HepG2 (cell line): ENCODE data around the gene BMPER. TPM values are rescaled to one million over a fixed set of nuclear protein-coding genes. Genes with fewer than 3 reads are reported as not detected.

Experiments used
- ATAC-seq: fragments of 200-7000 bp; cut with Tn5 transposase; 3 replicates; pipeline ENCODE4 v1.9.1; 2020; ENCODE audit warnings: mild to moderate bottlenecking, moderate library complexity
- BruUV-seq: library from RNA; stranded (reverse); fragments of 400-500 nt; replicated peaks from 2 replicates; lab custom pipeline; 2021; lab: Mats Ljungman, UMichigan
- CTCF ChIA-PET: fragments of 300-600 bp; formaldehyde crosslinking; extraction: SDS; loops from one replicate; lab custom pipeline; 2021; ENCODE audit warnings: low total read pairs, inconsistent platforms, low intra/inter-chr PET ratio; lab: Yijun Ruan, JAX
- POLR2A ChIA-PET: fragments of 350-600 bp; sonication (Branson Sonifier 250); formaldehyde crosslinking; loops from one replicate; lab custom pipeline; 2020; ENCODE audit warnings: antibody characterized with exemption, inconsistent platforms; lab: Yijun Ruan, JAX
- DNase-seq: peaks from one replicate; pipeline ENCODE4 v3.0.0-alpha.2; 2015; ENCODE audit warnings: low spot score
- FAIRE-seq: peaks from 3 replicates; lab custom pipeline; 2011; peaks lifted over from hg19 to GRCh38; lab: Jason Lieb, UNC
- H2AFZ ChIP-seq: one replicate; pipeline ENCODE4 v1.6.1; 2011; ENCODE audit warnings: low read length, inconsistent platforms
- H3K27ac ChIP-seq: fragments of 300-600 bp; 3 replicates; pipeline ENCODE4 v1.8.0; 2011; ENCODE audit warnings: mixed run types, mild to moderate bottlenecking, mixed read lengths, low read length, inconsistent platforms; ENCODE audit not compliant: insufficient read depth; ENCODE audit errors: extremely low read length
- H3K27me3 ChIP-seq, 2 experiments: fragments of 200-600 bp in 1 of 2; 2 replicates in 1 of 2; 3 replicates in 1 of 2; pipeline versions ENCODE4 v1.6.0 to v1.8.0; 2011; ENCODE audit warnings: low read length in 2 of 2, mild to moderate bottlenecking in 2 of 2, moderate library complexity in 2 of 2, inconsistent platforms in 1 of 2; ENCODE audit not compliant: insufficient read depth in 2 of 2, control insufficient read depth in 1 of 2
- H3K36me3 ChIP-seq, 2 experiments: fragments of 200-600 bp in 1 of 2; replicated peaks in 1 of 2; 2 replicates in 1 of 2; 3 replicates in 1 of 2; pipeline versions ENCODE4 v1.5.1 to v1.8.0; 2011; ENCODE audit warnings: low read length in 2 of 2, inconsistent platforms in 1 of 2; ENCODE audit not compliant: insufficient read depth in 2 of 2, control insufficient read depth in 1 of 2
- H3K4me1 ChIP-seq: 2 replicates; pipeline ENCODE4 v1.5.1; 2012; ENCODE audit warnings: low read length, inconsistent platforms; ENCODE audit not compliant: insufficient read depth
- H3K4me2 ChIP-seq: 2 replicates; pipeline ENCODE4 v1.6.0; 2011; ENCODE audit warnings: low read depth, low read length, inconsistent platforms
- H3K4me3 ChIP-seq, 3 experiments: fragments of 200-600 bp in 1 of 3; sonication (generic), shearing (Covaris generic) in 1 of 3; replicated peaks in 1 of 3; 2 replicates each; pipeline ENCODE4 v1.5.1; 2011 to 2016; ENCODE audit warnings: low read length in 3 of 3, inconsistent platforms in 2 of 3, low read depth in 2 of 3, mild to moderate bottlenecking in 2 of 3, control low read depth in 1 of 3, mixed read lengths in 1 of 3; ENCODE audit not compliant: insufficient read depth in 1 of 3
- H3K79me2 ChIP-seq: one replicate; pipeline ENCODE4 v1.6.1; 2011; ENCODE audit warnings: low read length, inconsistent platforms; ENCODE audit not compliant: insufficient read depth
- H3K9ac ChIP-seq: 2 replicates; pipeline ENCODE4 v1.6.0; 2011; ENCODE audit warnings: mild to moderate bottlenecking, low read depth, low read length, inconsistent platforms; ENCODE audit not compliant: insufficient read depth
- H3K9me3 ChIP-seq: 2 replicates; pipeline ENCODE4 v1.5.1; 2012; ENCODE audit warnings: mild to moderate bottlenecking, low read length
- H4K20me1 ChIP-seq: 2 replicates; pipeline ENCODE4 v1.6.0; 2011; ENCODE audit warnings: inconsistent platforms, mild to moderate bottlenecking, low read length, moderate library complexity; ENCODE audit not compliant: insufficient read depth
- REPIN1 ChIP-seq: sonication (generic); formaldehyde crosslinking; IDR thresholded peaks from 2 replicates; pipeline ENCODE4 v1.8.0; 2022; ENCODE audit warnings: missing genetic modification reagents, low read depth, mild to moderate bottlenecking, borderline replicate concordance
- SOX5 ChIP-seq: IDR thresholded peaks from 2 replicates; pipeline ENCODE4 v1.6.1; 2016; ENCODE audit warnings: borderline replicate concordance
- SOX6 ChIP-seq, 2 experiments: fragments of 450-650 bp in 1 of 2; sonication (generic) in 1 of 2; formaldehyde crosslinking in 1 of 2; IDR thresholded peaks; 2 replicates each; pipeline versions ENCODE4 v1.4.0 to v1.6.1; 2017 to 2020; ENCODE audit warnings: antibody characterized with exemption in 1 of 2, mild to moderate bottlenecking in 1 of 2, missing genetic modification reagents in 1 of 2
- SP140L ChIP-seq: sonication (generic); formaldehyde crosslinking; IDR thresholded peaks from 2 replicates; pipeline ENCODE4 v1.4.0; 2020; ENCODE audit warnings: missing genetic modification reagents, borderline replicate concordance
- TAF1 ChIP-seq: sonication (generic); formaldehyde crosslinking; IDR thresholded peaks from 2 replicates; pipeline ENCODE4 v1.4.0; 2020; ENCODE audit warnings: missing genetic modification reagents
- TMF1 ChIP-seq: sonication (generic); formaldehyde crosslinking; IDR thresholded peaks from 2 replicates; pipeline ENCODE4 v1.8.1; 2022; ENCODE audit warnings: low read depth, missing genetic modification reagents
- ZNF724P ChIP-seq: sonication (generic); formaldehyde crosslinking; IDR thresholded peaks from 2 replicates; pipeline ENCODE4 v1.8.0; 2022; ENCODE audit warnings: missing genetic modification reagents, borderline replicate concordance
- WGBS: methylation state at CpG from one replicate; pipeline ENCODE4 v1.1.6; 2017; ENCODE audit warnings: low lambda C conversion rate; 5-methylcytosine and 5-hydroxymethylcytosine counted together
- in situ Hi-C: cut with HindIII; loops from 2 replicates; pipeline ENCODE4 v1.10.0; 2017; ENCODE audit warnings: low pct_unique_long_range_greater_than_20kb; ENCODE audit not compliant: extremely low pct_ligation_motif_present
- intact Hi-C: fragments of 100-400 bp; cut with micrococcal nuclease; formaldehyde crosslinking; loops from one replicate; pipeline ENCODE4 v1.10.0; 2022; ENCODE audit not compliant: unreplicated experiment
- polyA plus RNA-seq, 8 experiments: library from polyadenylated mRNA; depleted of rRNA in 3 of 8; stranded (reverse) in 7 of 8; unstranded in 1 of 8; fragments of >200 nt; fragmentation: Illumina TruSeq in 4 of 8; extraction: Trizol in 4 of 8; gene quantifications; 2 replicates each; pipeline versions ENCODE4 v1.2.1 to v1.2.3, GENCODE V29; 2011 to 2016; ENCODE audit warnings: low read depth in 4 of 8, missing spikeins in 1 of 8, mixed read lengths in 1 of 8; ENCODE audit not compliant: insufficient read depth in 1 of 8
- total RNA-seq, 5 experiments: library from RNA; depleted of rRNA; stranded (reverse); fragments of >200 nt; fragmentation: Illumina TruSeq; extraction: Trizol; gene quantifications; 2 replicates each; pipeline ENCODE4 v1.2.3, GENCODE V29; 2016; ENCODE audit warnings: low read depth in 1 of 5
- TF ChIP-seq, protein P1 (sequence below), 2 experiments: sonication (generic) in 1 of 2; formaldehyde crosslinking in 1 of 2; IDR thresholded peaks; 2 replicates each; pipeline versions ENCODE4 v1.6.1 to v1.9.0; 2014 to 2022; ENCODE audit warnings: antibody characterized with exemption in 1 of 2, borderline replicate concordance in 1 of 2, inconsistent platforms in 1 of 2, low read depth in 1 of 2, missing genetic modification reagents in 1 of 2
- TF ChIP-seq, protein P2 (sequence below): sonication (generic); formaldehyde crosslinking; IDR thresholded peaks from 2 replicates; pipeline ENCODE4 v1.4.0; 2020; ENCODE audit warnings: missing genetic modification reagents, borderline replicate concordance
- TF ChIP-seq, protein P3 (sequence below): sonication (generic); formaldehyde crosslinking; IDR thresholded peaks from 2 replicates; pipeline ENCODE4 v1.4.0; 2020; ENCODE audit warnings: missing genetic modification reagents
- TF ChIP-seq, protein P4 (sequence below): fragments of 450-650 bp; IDR thresholded peaks from 2 replicates; pipeline ENCODE4 v1.6.1; 2016

The BMPER gene
- total and polyA plus RNA-seq, 2 of the 13 experiments (the other 11 are each of a cell fraction or from before 2014, with no cell fraction given): not detected

DNA sequence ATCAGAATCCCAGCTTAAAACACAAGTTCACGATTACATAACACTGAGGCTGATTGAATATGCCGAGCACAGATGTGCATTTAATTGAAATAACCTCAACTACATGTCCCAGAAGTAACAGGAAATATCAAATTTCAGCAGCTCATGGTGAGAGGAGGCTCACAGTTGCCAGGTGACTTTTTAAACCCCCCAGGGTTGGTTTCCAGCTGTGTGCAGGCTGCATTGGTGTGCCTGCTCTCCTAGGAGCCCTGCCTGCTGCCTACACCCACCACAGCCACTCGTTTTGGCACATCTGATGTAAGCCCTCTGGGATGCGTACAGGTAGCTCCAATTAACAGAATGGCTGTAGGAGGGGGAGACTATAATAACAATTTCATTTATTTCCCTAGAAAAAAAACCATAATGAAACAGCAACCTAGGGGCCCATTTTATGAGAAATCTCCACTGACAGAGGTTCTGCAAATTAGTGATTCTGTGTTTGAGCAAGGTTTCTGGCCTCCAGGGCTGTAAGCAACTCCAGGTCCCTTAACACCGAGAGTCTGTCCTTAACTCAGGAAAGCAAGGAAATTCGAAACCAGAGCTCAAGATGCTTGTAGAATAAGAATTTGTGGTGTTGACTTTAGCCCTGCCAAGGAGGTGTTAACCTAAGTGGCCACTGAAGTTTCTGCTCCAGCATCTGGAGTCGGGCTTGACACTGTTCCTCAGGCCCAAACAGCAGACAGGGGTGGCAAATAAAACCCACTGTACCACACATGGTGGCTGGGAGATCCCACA lies 161.9 kb downstream of the BMPER start:
- H3K4me2 ChIP-seq: no peak overlapping the region
- H3K27me3 ChIP-seq: peaks cover 0 to 9% of the 10 kb centered on the region in 2 experiments; a peak in 1 of 5 replicates
- DNase-seq (no peak), FAIRE-seq (no peak), ATAC-seq (no peak)
- intact Hi-C loops: no loop called here
- in situ Hi-C loops: no loop called here
- no peak overlapping the region for H2AFZ ChIP-seq
- no peak overlapping the region for H3K27ac ChIP-seq
- no peaks in the 10 kb centered on the region for H3K4me1 ChIP-seq
- CTCF ChIA-PET: no interaction called here
- H3K4me3 ChIP-seq: no peak overlapping the region
- no TSS peak for BruUV-seq
- H3K9me3 ChIP-seq: no peaks in the 10 kb centered on the region
- H3K79me2 ChIP-seq: no peaks in the 10 kb centered on the region
- H3K36me3 ChIP-seq: no peaks in the 10 kb centered on the region
- no peak overlapping the region for H3K9ac ChIP-seq
- POLR2A ChIA-PET: no interaction called here
- WGBS: 3% methylated on average over 6 of the region's 7 CpGs
- no peaks in the 10 kb centered on the region for H4K20me1 ChIP-seq
- TF ChIP-seq, protein P1, sequence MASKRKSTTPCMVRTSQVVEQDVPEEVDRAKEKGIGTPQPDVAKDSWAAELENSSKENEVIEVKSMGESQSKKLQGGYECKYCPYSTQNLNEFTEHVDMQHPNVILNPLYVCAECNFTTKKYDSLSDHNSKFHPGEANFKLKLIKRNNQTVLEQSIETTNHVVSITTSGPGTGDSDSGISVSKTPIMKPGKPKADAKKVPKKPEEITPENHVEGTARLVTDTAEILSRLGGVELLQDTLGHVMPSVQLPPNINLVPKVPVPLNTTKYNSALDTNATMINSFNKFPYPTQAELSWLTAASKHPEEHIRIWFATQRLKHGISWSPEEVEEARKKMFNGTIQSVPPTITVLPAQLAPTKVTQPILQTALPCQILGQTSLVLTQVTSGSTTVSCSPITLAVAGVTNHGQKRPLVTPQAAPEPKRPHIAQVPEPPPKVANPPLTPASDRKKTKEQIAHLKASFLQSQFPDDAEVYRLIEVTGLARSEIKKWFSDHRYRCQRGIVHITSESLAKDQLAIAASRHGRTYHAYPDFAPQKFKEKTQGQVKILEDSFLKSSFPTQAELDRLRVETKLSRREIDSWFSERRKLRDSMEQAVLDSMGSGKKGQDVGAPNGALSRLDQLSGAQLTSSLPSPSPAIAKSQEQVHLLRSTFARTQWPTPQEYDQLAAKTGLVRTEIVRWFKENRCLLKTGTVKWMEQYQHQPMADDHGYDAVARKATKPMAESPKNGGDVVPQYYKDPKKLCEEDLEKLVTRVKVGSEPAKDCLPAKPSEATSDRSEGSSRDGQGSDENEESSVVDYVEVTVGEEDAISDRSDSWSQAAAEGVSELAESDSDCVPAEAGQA (IDR thresholded peaks at IDR 0.05; ENCODE audit: low read depth): no peak
- TF ChIP-seq, protein P1 (CRISPR knock-in tag; IDR thresholded peaks at IDR 0.05; ENCODE audit: borderline replicate concordance): no peak
- TF ChIP-seq ZNF724P (CRISPR knock-in tag): no peak
- no peak for TF ChIP-seq REPIN1 (CRISPR knock-in tag)
- TF ChIP-seq SOX5 (CRISPR knock-in tag): no peak
- no peak for TF ChIP-seq SP140L
- TF ChIP-seq SOX6 (IDR thresholded peaks at IDR 0.05): no peak
- no peak for TF ChIP-seq SOX6 (CRISPR knock-in tag; IDR thresholded peaks at IDR 0.05)
- TF ChIP-seq, protein P2, sequence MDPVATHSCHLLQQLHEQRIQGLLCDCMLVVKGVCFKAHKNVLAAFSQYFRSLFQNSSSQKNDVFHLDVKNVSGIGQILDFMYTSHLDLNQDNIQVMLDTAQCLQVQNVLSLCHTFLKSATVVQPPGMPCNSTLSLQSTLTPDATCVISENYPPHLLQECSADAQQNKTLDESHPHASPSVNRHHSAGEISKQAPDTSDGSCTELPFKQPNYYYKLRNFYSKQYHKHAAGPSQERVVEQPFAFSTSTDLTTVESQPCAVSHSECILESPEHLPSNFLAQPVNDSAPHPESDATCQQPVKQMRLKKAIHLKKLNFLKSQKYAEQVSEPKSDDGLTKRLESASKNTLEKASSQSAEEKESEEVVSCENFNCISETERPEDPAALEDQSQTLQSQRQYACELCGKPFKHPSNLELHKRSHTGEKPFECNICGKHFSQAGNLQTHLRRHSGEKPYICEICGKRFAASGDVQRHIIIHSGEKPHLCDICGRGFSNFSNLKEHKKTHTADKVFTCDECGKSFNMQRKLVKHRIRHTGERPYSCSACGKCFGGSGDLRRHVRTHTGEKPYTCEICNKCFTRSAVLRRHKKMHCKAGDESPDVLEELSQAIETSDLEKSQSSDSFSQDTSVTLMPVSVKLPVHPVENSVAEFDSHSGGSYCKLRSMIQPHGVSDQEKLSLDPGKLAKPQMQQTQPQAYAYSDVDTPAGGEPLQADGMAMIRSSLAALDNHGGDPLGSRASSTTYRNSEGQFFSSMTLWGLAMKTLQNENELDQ (CRISPR knock-in tag): no peak
- TF ChIP-seq TAF1: no peak
- TF ChIP-seq, protein P3, sequence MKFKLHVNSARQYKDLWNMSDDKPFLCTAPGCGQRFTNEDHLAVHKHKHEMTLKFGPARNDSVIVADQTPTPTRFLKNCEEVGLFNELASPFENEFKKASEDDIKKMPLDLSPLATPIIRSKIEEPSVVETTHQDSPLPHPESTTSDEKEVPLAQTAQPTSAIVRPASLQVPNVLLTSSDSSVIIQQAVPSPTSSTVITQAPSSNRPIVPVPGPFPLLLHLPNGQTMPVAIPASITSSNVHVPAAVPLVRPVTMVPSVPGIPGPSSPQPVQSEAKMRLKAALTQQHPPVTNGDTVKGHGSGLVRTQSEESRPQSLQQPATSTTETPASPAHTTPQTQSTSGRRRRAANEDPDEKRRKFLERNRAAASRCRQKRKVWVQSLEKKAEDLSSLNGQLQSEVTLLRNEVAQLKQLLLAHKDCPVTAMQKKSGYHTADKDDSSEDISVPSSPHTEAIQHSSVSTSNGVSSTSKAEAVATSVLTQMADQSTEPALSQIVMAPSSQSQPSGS (CRISPR knock-in tag): no peak
- TF ChIP-seq, protein P4, sequence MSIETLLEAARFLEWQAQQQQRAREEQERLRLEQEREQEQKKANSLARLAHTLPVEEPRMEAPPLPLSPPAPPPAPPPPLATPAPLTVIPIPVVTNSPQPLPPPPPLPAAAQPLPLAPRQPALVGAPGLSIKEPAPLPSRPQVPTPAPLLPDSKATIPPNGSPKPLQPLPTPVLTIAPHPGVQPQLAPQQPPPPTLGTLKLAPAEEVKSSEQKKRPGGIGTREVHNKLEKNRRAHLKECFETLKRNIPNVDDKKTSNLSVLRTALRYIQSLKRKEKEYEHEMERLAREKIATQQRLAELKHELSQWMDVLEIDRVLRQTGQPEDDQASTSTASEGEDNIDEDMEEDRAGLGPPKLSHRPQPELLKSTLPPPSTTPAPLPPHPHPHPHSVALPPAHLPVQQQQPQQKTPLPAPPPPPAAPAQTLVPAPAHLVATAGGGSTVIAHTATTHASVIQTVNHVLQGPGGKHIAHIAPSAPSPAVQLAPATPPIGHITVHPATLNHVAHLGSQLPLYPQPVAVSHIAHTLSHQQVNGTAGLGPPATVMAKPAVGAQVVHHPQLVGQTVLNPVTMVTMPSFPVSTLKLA: no peak
- no peak for TF ChIP-seq TMF1 (CRISPR knock-in tag)
